ENCODE measurements around the gene ERCC6L2.

ERCC6L2 gene

GRCh38 chr9:96008502-96009222, 133.2 kb downstream of the ERCC6L2 start (continued):
- TF ChIP-seq, protein P1, sequence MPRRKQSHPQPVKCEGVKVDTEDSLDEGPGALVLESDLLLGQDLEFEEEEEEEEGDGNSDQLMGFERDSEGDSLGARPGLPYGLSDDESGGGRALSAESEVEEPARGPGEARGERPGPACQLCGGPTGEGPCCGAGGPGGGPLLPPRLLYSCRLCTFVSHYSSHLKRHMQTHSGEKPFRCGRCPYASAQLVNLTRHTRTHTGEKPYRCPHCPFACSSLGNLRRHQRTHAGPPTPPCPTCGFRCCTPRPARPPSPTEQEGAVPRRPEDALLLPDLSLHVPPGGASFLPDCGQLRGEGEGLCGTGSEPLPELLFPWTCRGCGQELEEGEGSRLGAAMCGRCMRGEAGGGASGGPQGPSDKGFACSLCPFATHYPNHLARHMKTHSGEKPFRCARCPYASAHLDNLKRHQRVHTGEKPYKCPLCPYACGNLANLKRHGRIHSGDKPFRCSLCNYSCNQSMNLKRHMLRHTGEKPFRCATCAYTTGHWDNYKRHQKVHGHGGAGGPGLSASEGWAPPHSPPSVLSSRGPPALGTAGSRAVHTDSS (tag by site-specific recombination; IDR thresholded peaks at IDR 0.05) = no peak

DNA sequence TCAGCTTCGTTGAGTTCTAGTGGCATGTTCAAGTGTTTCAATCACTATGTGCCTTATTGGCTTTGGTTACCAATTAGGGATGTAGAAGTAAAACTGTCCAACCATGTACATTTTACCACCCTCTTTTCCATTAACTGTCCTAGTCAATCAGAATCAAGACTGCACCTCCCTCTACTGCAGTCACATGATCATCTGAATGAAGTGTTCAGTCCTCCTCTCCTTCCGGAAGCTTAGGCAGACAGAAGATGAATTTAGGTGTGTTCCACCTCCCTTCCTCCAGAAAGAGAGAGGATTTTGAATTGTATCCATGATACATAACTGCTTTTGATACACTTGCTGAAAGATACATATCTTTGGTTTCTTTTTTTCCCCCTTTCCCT, 133.7 kb downstream of the ERCC6L2 start:
- H3K9me3 ChIP-seq (ENCODE audit: control insufficient read depth, insufficient read depth, low read depth, low read length) = no peaks in the 10 kb centered on the region
- H3K27ac ChIP-seq (ENCODE audit: extremely low read depth, low read depth, low read length) = no peak overlapping the region
- H3K4me1 ChIP-seq (ENCODE audit: control insufficient read depth, insufficient read depth, low read length) = no peaks in the 10 kb centered on the region
- H3K4me3 ChIP-seq (ENCODE audit: low read depth, low read length) = no peak overlapping the region
- TF ChIP-seq, protein P2, sequence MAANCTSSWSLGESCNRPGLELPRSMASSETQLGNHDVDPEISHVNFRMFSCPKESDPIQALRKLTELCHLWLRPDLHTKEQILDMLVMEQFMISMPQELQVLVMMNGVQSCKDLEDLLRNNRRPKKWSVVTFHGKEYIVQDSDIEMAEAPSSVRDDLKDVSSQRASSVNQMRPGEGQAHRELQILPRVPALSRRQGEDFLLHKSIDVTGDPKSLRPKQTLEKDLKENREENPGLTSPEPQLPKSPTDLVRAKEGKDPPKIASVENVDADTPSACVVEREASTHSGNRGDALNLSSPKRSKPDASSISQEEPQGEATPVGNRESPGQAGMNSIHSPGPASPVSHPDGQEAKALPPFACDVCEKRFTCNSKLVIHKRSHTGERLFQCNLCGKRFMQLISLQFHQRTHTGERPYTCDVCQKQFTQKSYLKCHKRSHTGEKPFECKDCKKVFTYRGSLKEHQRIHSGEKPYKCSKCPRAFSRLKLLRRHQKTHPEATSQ (tag by site-specific recombination; IDR thresholded peaks at IDR 0.05) = no peak
- TF ChIP-seq, protein P3, sequence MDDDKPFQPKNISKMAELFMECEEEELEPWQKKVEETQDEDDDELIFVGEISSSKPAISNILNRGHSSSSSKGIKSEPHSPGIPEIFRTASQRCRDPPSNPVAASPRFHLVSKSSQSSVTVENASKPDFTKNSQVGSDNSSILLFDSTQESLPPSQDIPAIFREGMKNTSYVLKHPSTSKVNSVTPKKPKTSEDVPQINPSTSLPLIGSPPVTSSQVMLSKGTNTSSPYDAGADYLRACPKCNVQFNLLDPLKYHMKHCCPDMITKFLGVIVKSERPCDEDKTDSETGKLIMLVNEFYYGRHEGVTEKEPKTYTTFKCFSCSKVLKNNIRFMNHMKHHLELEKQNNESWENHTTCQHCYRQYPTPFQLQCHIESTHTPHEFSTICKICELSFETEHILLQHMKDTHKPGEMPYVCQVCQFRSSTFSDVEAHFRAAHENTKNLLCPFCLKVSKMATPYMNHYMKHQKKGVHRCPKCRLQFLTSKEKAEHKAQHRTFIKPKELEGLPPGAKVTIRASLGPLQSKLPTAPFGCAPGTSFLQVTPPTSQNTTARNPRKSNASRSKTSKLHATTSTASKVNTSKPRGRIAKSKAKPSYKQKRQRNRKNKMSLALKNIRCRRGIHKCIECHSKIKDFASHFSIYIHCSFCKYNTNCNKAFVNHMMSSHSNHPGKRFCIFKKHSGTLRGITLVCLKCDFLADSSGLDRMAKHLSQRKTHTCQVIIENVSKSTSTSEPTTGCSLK (tag by site-specific recombination; IDR thresholded peaks at IDR 0.05) = no peak
- TF ChIP-seq ZNF266 (tag by site-specific recombination; IDR thresholded peaks at IDR 0.05; ENCODE audit: low read depth) = no peak
- no peak for TF ChIP-seq KLF16 (tag by site-specific recombination; IDR thresholded peaks at IDR 0.05)
- no peak for TF ChIP-seq ZNF394 (tag by site-specific recombination; IDR thresholded peaks at IDR 0.05; ENCODE audit: borderline replicate concordance)
- peaks cover 4 to 27% of the 10 kb centered on the region in 2 experiments; a peak in 2 of 3 replicates for H3K36me3 ChIP-seq (ENCODE audit: control insufficient read depth in 2 of 2, insufficient read depth in 1 of 2, low read length in 2 of 2)
- ChIA-PET POLR2A (interaction anchor here (0.6 kb wide), 1 partner anchor 9 kb away, joined by 3 read pairs; no protein-coding TSS in a partner anchor), CTCF (no interaction called here)

DNA sequence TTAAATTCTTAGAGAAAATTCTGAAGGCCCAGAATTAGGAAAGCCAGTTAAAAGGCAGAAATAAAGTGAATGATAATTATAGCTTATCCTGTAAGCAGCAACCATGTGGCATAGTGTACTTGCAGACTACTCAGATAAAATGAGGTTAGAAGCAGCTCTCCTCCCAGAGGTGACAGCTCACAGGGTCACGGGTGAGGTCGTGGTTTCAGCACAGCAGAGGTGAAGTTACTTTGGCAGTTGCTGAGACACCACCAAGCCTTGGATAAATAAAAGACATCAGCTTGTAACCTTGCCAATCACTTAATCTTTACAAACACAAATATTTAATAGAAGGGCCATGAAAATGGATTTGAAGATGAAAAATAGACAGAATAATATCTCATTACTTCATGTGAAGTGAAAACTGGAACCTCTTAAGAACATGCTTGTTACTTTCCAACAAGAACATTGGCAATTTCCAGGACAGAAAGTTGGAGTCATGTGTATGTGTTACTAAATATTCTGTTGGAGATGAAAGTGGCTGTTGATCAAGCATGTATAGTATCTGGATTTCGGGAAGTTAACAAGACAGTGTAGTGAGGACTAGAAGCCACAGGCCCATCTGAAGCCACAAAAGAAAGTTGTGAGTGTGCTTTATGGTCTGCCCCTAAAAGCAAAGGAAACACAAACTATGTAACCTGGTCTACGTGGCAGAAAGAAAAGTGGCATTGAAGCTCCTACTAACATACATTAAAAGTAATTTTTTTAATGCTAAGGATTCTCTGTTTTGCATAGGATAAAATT, 134.4 kb downstream of the ERCC6L2 start:
- TF ChIP-seq ZNF341 (tag by site-specific recombination; IDR thresholded peaks at IDR 0.05; ENCODE audit: low read depth) (no peak), ZNF677 (tag by site-specific recombination; IDR thresholded peaks at IDR 0.05) (peak; percentile 52; the same call in 1 of the 2 replicates)
- POLR2A ChIA-PET = interaction anchor here (0.6 kb wide), 1 partner anchor 10 kb away, joined by 3 read pairs; no protein-coding TSS in a partner anchor
- Histone ChIP-seq H3K4me3 (ENCODE audit: low read depth, low read length) (no peak overlapping the region), H3K27ac (ENCODE audit: extremely low read depth, low read depth, low read length) (no peak overlapping the region), H3K36me3 (ENCODE audit: control insufficient read depth in 2 of 2, insufficient read depth in 1 of 2, low read length in 2 of 2) (peaks cover 0 to 30% of the 10 kb centered on the region in 2 experiments; a peak in 1 of 3 replicates), H3K9me3 (ENCODE audit: control insufficient read depth, insufficient read depth, low read depth, low read length) (no peaks in the 10 kb centered on the region), H3K4me1 (ENCODE audit: control insufficient read depth, insufficient read depth, low read length) (no peaks in the 10 kb centered on the region)
- CTCF ChIA-PET = interaction anchor here (0.7 kb wide), 1 partner anchor 805 kb away, joined by 4 read pairs; no protein-coding TSS in a partner anchor

GRCh38 chr9:96014078-96014477, 138.6 kb downstream of the ERCC6L2 start:
- Histone ChIP-seq H3K36me3 (ENCODE audit: control insufficient read depth in 2 of 2, insufficient read depth in 1 of 2, low read length in 2 of 2) (peaks cover 0 to 28% of the 10 kb centered on the region in 2 experiments; a peak in 2 of 3 replicates), H3K27ac (ENCODE audit: extremely low read depth, low read depth, low read length) (no peak overlapping the region), H3K4me1 (ENCODE audit: control insufficient read depth, insufficient read depth, low read length) (no peaks in the 10 kb centered on the region), H3K4me3 (ENCODE audit: low read depth, low read length) (no peak overlapping the region), H3K9me3 (ENCODE audit: control insufficient read depth, insufficient read depth, low read depth, low read length) (no peaks in the 10 kb centered on the region)
- CTCF ChIA-PET = no interaction called here
- POLR2A ChIA-PET = no interaction called here
- TF ChIP-seq, protein P4, sequence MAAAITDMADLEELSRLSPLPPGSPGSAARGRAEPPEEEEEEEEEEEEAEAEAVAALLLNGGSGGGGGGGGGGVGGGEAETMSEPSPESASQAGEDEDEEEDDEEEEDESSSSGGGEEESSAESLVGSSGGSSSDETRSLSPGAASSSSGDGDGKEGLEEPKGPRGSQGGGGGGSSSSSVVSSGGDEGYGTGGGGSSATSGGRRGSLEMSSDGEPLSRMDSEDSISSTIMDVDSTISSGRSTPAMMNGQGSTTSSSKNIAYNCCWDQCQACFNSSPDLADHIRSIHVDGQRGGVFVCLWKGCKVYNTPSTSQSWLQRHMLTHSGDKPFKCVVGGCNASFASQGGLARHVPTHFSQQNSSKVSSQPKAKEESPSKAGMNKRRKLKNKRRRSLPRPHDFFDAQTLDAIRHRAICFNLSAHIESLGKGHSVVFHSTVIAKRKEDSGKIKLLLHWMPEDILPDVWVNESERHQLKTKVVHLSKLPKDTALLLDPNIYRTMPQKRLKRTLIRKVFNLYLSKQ (tag by site-specific recombination; IDR thresholded peaks at IDR 0.05; ENCODE audit: borderline replicate concordance) = no peak
- TF ChIP-seq ZFP41 (tag by site-specific recombination; IDR thresholded peaks at IDR 0.05; ENCODE audit: borderline replicate concordance) = no peak
- no peak for TF ChIP-seq ZNF677 (tag by site-specific recombination; IDR thresholded peaks at IDR 0.05)
- no peak for TF ChIP-seq ZNF830 (tag by site-specific recombination; IDR thresholded peaks at IDR 0.05; ENCODE audit: low read depth)
- no peak for TF ChIP-seq ZNF341 (tag by site-specific recombination; IDR thresholded peaks at IDR 0.05; ENCODE audit: low read depth)
- TF ChIP-seq ZXDB (tag by site-specific recombination; IDR thresholded peaks at IDR 0.05) = no peak
- TF ChIP-seq ZNF670 (tag by site-specific recombination; IDR thresholded peaks at IDR 0.05; ENCODE audit: low read depth) = no peak
- no peak for TF ChIP-seq ZNF843 (tag by site-specific recombination; IDR thresholded peaks at IDR 0.05)
- TF ChIP-seq ZNF280D (tag by site-specific recombination; IDR thresholded peaks at IDR 0.05) = no peak
- TF ChIP-seq ZNF423 (tag by site-specific recombination; IDR thresholded peaks at IDR 0.05) = no peak

Measured in HEK293 (cell line).